Upper lobe of left lung (tissue), 6 donors: ENCODE data around the gene POPDC3. TPM values are rescaled to one million over a fixed set of nuclear protein-coding genes. Genes with fewer than 3 reads are reported as not detected.

Experiments
- ATAC-seq, 2 donors: fragments of 200-7000 bp; cut with Tn5 transposase; one replicate each; pipeline ENCODE4 v1.9.1; 2022; ENCODE audit warnings: mild to moderate bottlenecking in 2 of 2, moderate library complexity in 2 of 2; ENCODE audit not compliant: low FRiP score in 2 of 2
- DNase-seq, 2 donors: peaks; one replicate each; pipeline ENCODE4 v3.0.0-alpha.2; 2019 to 2020
- H3K27ac ChIP-seq, 4 donors: fragments of 200-600 bp; sonication (generic); one replicate each; pipeline ENCODE4 v1.5.1; 2016 to 2019
- H3K27me3 ChIP-seq, 4 donors: fragments of 200-600 bp; sonication (generic); one replicate each; pipeline ENCODE4 v1.5.1; 2017 to 2019
- H3K36me3 ChIP-seq, 4 donors: fragments of 200-600 bp; sonication (generic); one replicate each; pipeline ENCODE4 v1.5.1; 2016 to 2019
- H3K4me1 ChIP-seq, 4 donors: fragments of 200-600 bp; sonication (generic); one replicate each; pipeline ENCODE4 v1.5.1; 2018 to 2019
- H3K4me3 ChIP-seq, 4 donors: fragments of 200-600 bp; sonication (generic); one replicate each; pipeline ENCODE4 v1.5.1; 2017 to 2019; ENCODE audit warnings: mild to moderate bottlenecking in 2 of 4, moderate library complexity in 1 of 4
- H3K9me3 ChIP-seq, 4 donors: fragments of 200-600 bp; sonication (generic); one replicate each; pipeline ENCODE4 v1.5.1; 2018 to 2019
- EP300 ChIP-seq, 4 donors: sonication (generic); formaldehyde crosslinking; IDR thresholded peaks; one replicate each; pipeline ENCODE4 v1.5.1; 2017; ENCODE audit warnings: antibody characterized with exemption in 4 of 4, control low read depth in 2 of 4
- POLR2A ChIP-seq, 4 donors: fragments of 450-650 bp; IDR thresholded peaks; one replicate each; pipeline ENCODE4 v1.5.1; 2016 to 2017; ENCODE audit warnings: antibody characterized with exemption in 4 of 4, mild to moderate bottlenecking in 2 of 4
- POLR2AphosphoS5 ChIP-seq, 2 donors: sonication (generic); formaldehyde crosslinking; IDR thresholded peaks; one replicate each; pipeline ENCODE4 v1.5.1; 2017; ENCODE audit warnings: antibody characterized with exemption in 2 of 2
- WGBS, 2 donors: methylation state at CpG; one replicate each; pipeline ENCODE4 v1.1.5; 2017 to 2018; 5-methylcytosine and 5-hydroxymethylcytosine counted together
- total RNA-seq, 6 donors: library from RNA; depleted of rRNA in 4 of 6; stranded (reverse); fragments of >200 nt in 4 of 6; gene quantifications; one replicate each; pipeline versions ENCODE4 v1.1.0 to v1.2.1, GENCODE V29; 2016 to 2021
- TF ChIP-seq, protein P1 (sequence below), 6 experiments: fragments of 450-650 bp in 4 of 6; fragments of 200-600 bp in 2 of 6; sonication (generic) in 2 of 6; IDR thresholded peaks; one replicate each; pipeline ENCODE4 v1.5.1; 2016 to 2019; ENCODE audit warnings: antibody characterized with exemption in 6 of 6
- donor health status: DM: no; HTN: no; CAD: no; lungs with moderate emphysema.
- donor health status: DM: no; HTN: yes; CAD: no; lungs with severe emphysema.

The POPDC3 gene
- total RNA-seq, 6 donors from 2014 or later: 0.34 to 6.8 (median 0.57) TPM; not detected in 3

DNA sequence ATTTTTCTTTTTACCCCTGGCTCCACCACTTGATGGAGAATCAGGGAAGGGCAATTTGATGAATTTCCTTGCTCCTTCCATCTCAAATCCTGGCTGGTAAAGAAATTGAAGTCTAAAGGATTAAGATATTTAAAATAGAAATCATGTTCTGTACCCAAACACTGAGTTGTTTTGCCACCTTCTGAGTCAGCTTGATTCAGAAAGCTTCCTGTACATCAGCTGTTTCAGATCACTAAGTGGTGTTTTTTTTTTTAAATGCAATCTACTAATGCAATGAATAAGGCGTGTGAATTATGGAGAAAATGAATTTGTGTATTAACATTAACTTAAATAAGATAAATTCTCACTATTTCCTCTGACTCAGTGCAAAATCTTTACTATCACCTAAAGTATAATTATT, 11.5 kb upstream of the POPDC3 start:
- WGBS, 2 donors: 87 to 88% methylated on average over 1 of the region's 1 CpG
- Histone ChIP-seq H3K4me3 (no peak overlapping the region), H3K36me3 (no peaks in the 10 kb centered on the region), H3K27ac (no peak overlapping the region), H3K27me3 (no peaks in the 10 kb centered on the region), H3K4me1 (no peaks in the 10 kb centered on the region), H3K9me3 (no peaks in the 10 kb centered on the region)
- no peak for ATAC-seq
- TF ChIP-seq POLR2A (IDR thresholded peaks at IDR 0.05): no peak
- TF ChIP-seq, protein P1, sequence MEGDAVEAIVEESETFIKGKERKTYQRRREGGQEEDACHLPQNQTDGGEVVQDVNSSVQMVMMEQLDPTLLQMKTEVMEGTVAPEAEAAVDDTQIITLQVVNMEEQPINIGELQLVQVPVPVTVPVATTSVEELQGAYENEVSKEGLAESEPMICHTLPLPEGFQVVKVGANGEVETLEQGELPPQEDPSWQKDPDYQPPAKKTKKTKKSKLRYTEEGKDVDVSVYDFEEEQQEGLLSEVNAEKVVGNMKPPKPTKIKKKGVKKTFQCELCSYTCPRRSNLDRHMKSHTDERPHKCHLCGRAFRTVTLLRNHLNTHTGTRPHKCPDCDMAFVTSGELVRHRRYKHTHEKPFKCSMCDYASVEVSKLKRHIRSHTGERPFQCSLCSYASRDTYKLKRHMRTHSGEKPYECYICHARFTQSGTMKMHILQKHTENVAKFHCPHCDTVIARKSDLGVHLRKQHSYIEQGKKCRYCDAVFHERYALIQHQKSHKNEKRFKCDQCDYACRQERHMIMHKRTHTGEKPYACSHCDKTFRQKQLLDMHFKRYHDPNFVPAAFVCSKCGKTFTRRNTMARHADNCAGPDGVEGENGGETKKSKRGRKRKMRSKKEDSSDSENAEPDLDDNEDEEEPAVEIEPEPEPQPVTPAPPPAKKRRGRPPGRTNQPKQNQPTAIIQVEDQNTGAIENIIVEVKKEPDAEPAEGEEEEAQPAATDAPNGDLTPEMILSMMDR (IDR thresholded peaks at IDR 0.05): no peak
- TF ChIP-seq EP300 (IDR thresholded peaks at IDR 0.05): no peak
- TF ChIP-seq POLR2AphosphoS5 (IDR thresholded peaks at IDR 0.05): no peak
- DNase-seq: no peak

DNA sequence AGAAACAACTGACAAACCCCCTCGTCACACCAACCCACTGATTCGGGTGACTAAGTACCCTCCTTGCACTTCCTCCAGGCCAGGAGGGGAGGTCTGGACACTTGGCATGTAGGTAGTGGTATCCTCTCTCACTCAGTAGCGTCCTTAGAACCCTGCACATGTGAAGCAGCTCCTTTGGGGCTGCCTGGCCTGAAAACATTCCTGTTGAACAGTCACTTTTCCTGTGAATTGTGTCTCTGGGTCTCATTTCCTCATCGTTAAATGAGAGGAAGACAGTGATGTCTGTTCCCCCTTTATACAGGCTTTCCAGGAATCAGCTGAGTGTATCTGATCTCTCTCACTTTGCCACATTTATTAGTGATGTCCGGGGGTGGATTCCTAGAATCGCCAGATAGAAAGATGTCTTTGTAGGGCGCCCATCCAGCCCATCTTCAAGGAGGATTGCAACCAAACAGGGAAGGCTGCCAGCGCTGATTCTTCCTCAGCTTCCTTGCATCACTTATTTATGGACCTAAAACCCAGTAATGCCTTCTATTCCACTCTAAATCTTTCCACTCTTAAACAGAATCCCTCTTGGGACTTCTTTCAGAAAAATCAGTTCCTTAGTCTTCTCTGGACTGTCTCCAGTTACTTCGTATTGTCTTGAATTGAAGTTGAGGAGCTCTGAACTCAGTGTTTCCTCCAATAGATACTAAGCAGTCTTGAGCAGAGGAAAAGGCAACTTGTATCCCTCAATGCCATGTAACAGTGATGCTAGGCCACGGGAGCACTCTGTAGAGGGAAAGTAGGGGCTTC, 9.4 kb upstream of the POPDC3 start:
- 76 to 77% methylated on average over 10 of the region's 10 CpGs for WGBS, 2 donors
- Histone ChIP-seq H3K36me3 (no peaks in the 10 kb centered on the region), H3K27me3 (no peaks in the 10 kb centered on the region), H3K9me3 (no peaks in the 10 kb centered on the region), H3K27ac (no peak overlapping the region), H3K4me1 (no peaks in the 10 kb centered on the region), H3K4me3 (no peak overlapping the region)
- ATAC-seq (no peak), DNase-seq (no peak)
- no peak for TF ChIP-seq POLR2A (IDR thresholded peaks at IDR 0.05)
- TF ChIP-seq POLR2AphosphoS5 (IDR thresholded peaks at IDR 0.05): no peak
- TF ChIP-seq EP300 (IDR thresholded peaks at IDR 0.05): no peak
- TF ChIP-seq, protein P1 (IDR thresholded peaks at IDR 0.05): no peak

DNA sequence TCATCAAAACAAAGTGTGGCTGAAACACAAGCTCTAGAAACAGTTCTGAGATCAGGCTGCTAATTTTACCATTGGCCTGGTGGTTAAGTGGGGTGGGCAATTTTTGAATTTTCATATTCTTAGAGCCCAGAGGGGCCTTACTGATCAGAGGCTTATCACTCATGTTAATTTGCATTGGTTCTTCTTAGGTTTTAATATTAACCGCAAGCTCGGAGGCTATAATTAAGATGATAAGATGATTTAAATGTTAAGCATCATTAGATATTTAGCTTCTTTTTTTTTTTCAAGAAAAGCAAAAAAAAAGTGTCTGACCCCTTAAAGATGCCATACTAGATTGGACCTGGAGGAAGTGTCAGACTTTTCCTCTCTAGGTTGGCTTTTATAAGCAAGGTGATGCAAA, 8.4 kb upstream of the POPDC3 start:
- ATAC-seq (no peak), DNase-seq (no peak)
- 99 to 100% methylated on average over 2 of the region's 2 CpGs for WGBS, 2 donors

DNA sequence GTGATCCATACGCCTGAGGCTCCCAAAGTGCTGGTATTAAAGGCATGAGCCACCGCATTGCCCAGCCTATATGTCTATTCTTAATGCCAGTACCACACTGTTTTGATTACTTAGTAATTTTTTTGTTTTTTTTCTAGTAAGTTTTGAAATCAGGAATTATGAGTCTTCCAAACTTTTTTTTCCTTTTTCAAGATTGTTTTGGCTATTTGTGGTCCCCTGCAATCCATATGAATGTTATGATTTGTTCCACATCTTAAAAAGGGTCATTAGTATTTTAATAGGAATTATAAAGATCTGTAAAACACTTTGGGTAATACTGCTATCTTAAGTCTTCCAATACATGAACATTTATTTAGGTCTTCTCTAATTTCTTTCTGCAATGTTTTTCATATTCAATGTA, 6.8 kb upstream of the POPDC3 start:
- ATAC-seq: no peak
- 90 to 97% methylated on average over 2 of the region's 2 CpGs for WGBS, 2 donors
- TF ChIP-seq, protein P1 (IDR thresholded peaks at IDR 0.05): no peak
- TF ChIP-seq POLR2A (IDR thresholded peaks at IDR 0.05) (no peak), POLR2AphosphoS5 (IDR thresholded peaks at IDR 0.05) (no peak), EP300 (IDR thresholded peaks at IDR 0.05) (no peak)
- H3K27ac ChIP-seq: no peak overlapping the region
- H3K9me3 ChIP-seq: no peaks in the 10 kb centered on the region
- no peaks in the 10 kb centered on the region for H3K27me3 ChIP-seq
- DNase-seq: no peak
- no peaks in the 10 kb centered on the region for H3K4me1 ChIP-seq
- H3K36me3 ChIP-seq: no peaks in the 10 kb centered on the region
- no peak overlapping the region for H3K4me3 ChIP-seq

More for the DNA sequence above, 8.4 kb upstream of the POPDC3 start:
- no peak overlapping the region for H3K27ac ChIP-seq
- no peak for TF ChIP-seq POLR2A (IDR thresholded peaks at IDR 0.05)
- no peak for TF ChIP-seq EP300 (IDR thresholded peaks at IDR 0.05)
- TF ChIP-seq POLR2AphosphoS5 (IDR thresholded peaks at IDR 0.05): no peak
- TF ChIP-seq, protein P1 (IDR thresholded peaks at IDR 0.05): no peak
- no peaks in the 10 kb centered on the region for H3K36me3 ChIP-seq
- no peaks in the 10 kb centered on the region for H3K4me1 ChIP-seq
- H3K27me3 ChIP-seq: no peaks in the 10 kb centered on the region
- H3K4me3 ChIP-seq: no peak overlapping the region
- no peaks in the 10 kb centered on the region for H3K9me3 ChIP-seq

DNA sequence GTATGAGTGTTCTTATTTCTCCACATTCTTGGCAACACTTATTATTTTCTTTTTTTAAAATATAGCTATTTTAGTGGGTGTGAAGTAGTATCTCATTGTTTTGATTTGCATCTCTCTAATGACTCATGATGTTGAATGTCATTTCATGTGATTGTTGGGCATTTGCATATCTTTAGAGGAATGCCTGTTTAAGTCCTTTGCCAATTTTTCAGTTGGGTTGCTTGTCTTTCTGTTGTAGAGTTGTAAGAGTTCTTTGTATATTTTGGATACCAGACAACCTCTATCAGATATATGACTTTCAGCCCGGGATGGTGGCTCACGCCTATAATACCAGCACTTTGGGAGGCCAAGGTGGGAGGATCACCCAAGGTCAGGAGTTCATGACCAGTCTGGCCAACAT, 5.1 kb upstream of the POPDC3 start:
- no peak for DNase-seq
- H3K9me3 ChIP-seq: no peaks in the 10 kb centered on the region
- 89% methylated on average over 2 of the region's 2 CpGs for WGBS, 2 donors

More for the DNA sequence above, 5.1 kb upstream of the POPDC3 start:
- no peak overlapping the region for H3K4me3 ChIP-seq
- no peak for ATAC-seq
- no peak overlapping the region for H3K27ac ChIP-seq
- H3K27me3 ChIP-seq: peaks cover 0 to 2% (median 0%) of the 10 kb centered on the region in 4 donors
- TF ChIP-seq POLR2AphosphoS5 (IDR thresholded peaks at IDR 0.05): no peak
- TF ChIP-seq, protein P1 (IDR thresholded peaks at IDR 0.05): no peak
- no peak for TF ChIP-seq POLR2A (IDR thresholded peaks at IDR 0.05)
- no peak for TF ChIP-seq EP300 (IDR thresholded peaks at IDR 0.05)
- no peaks in the 10 kb centered on the region for H3K36me3 ChIP-seq
- peaks cover 0 to 3% (median 2%) of the 10 kb centered on the region in 4 donors for H3K4me1 ChIP-seq
